K562 (cell line): Measurements from ENCODE around the gene KSR2.

Source experiments
- CTCF ChIP-seq, 3 experiments: IDR thresholded peaks in 2 of 3; conservative IDR thresholded peaks in 1 of 3; 2 replicates each; pipeline ENCODE4 v1.5.1; 2011 to 2012; ENCODE audit warnings: low read length in 3 of 3, mild to moderate bottlenecking in 3 of 3, control low read depth in 2 of 3, improper control_type of control experiment in 1 of 3, inconsistent platforms in 1 of 3, low read depth in 1 of 3, mixed read lengths in 1 of 3, moderate library complexity in 1 of 3; ENCODE audit not compliant: insufficient read depth in 2 of 3
- EZH2 ChIP-seq: IDR thresholded peaks from 2 replicates; pipeline ENCODE4 v1.6.1; 2012; ENCODE audit warnings: low read depth, mild to moderate bottlenecking, inconsistent platforms, low read length, borderline replicate concordance
- GABPB1 ChIP-seq: sonication (generic); formaldehyde crosslinking; IDR thresholded peaks from 2 replicates; pipeline ENCODE4 v1.8.0; 2022; ENCODE audit warnings: mild to moderate bottlenecking, missing genetic modification reagents
- MAFK ChIP-seq: IDR thresholded peaks from 2 replicates; pipeline ENCODE4 v1.6.1; 2011; ENCODE audit warnings: low read length, improper control_type of control experiment
- MNT ChIP-seq, 2 experiments: fragments of 450-650 bp; conservative IDR thresholded peaks; 2 replicates each; pipeline ENCODE4 v1.6.1; 2017; ENCODE audit warnings: mild to moderate bottlenecking in 2 of 2, moderate library complexity in 2 of 2
- NKRF ChIP-seq: fragments of 450-650 bp; IDR thresholded peaks from 2 replicates; pipeline ENCODE4 v1.6.1; 2016; ENCODE audit warnings: borderline replicate concordance
- NR4A1 ChIP-seq, 2 experiments: fragments of 250-450 bp in 1 of 2; fragments of 450-650 bp in 1 of 2; sonication (Bioruptor Pico) in 1 of 2; IDR thresholded peaks; 2 replicates each; pipeline versions ENCODE4 v1.4.0 to v1.6.1; 2016 to 2020; ENCODE audit warnings: mild to moderate bottlenecking in 2 of 2, missing compliant biosample characterization in 1 of 2, missing genetic modification characterization in 1 of 2, moderate library complexity in 1 of 2
- POLR2A ChIP-seq: fragments of 450-650 bp; conservative IDR thresholded peaks from 2 replicates; pipeline ENCODE4 v1.6.1; 2016
- TAF1 ChIP-seq: IDR thresholded peaks from 2 replicates; pipeline ENCODE4 v1.6.1; 2011; ENCODE audit warnings: mild to moderate bottlenecking, low read length, moderate library complexity; ENCODE audit not compliant: insufficient read depth, control insufficient read depth, severe bottlenecking; ENCODE audit errors: extremely low read depth
- WHSC1 ChIP-seq: IDR thresholded peaks from one replicate; pipeline ENCODE4 v1.6.1; 2012; ENCODE audit warnings: low read length, control low read depth, inconsistent platforms

- TF ChIP-seq MNT (conservative IDR thresholded peaks at IDR 0.05): no peak
- no peak for TF ChIP-seq WHSC1
- no peak for TF ChIP-seq MAFK
- no peak for TF ChIP-seq NR4A1 (CRISPR knock-in tag; IDR thresholded peaks at IDR 0.05)
- no peak for TF ChIP-seq NR4A1 (tag; IDR thresholded peaks at IDR 0.05)
- TF ChIP-seq GABPB1 (CRISPR knock-in tag): no peak
- TF ChIP-seq CTCF (IDR thresholded peaks at IDR 0.05 in 2 of 3, conservative IDR thresholded peaks at IDR 0.05 in 1 of 3; ENCODE audit: insufficient read depth in 2 of 3, low read depth in 1 of 3, low read length in 3 of 3): no peak
- no peak for TF ChIP-seq TAF1
- TF ChIP-seq NKRF: no peak
- TF ChIP-seq EZH2: no peak
- no peak for TF ChIP-seq POLR2A
Observed at GRCh38 chr12:117640511-117640910, 328.3 kb downstream of the KSR2 start.
